Vagina (tissue), 2 donors: ENCODE data around the gene APOL5.

ENCODE experiments used
- POLR2A ChIP-seq, 2 donors: fragments of 450-650 bp; IDR thresholded peaks; one replicate each; pipeline ENCODE4 v1.6.1; 2017; ENCODE audit warnings: antibody characterized with exemption in 2 of 2, mild to moderate bottlenecking in 2 of 2, moderate library complexity in 2 of 2
- POLR2AphosphoS5 ChIP-seq, 2 donors: sonication (generic); formaldehyde crosslinking; IDR thresholded peaks; one replicate each; pipeline ENCODE4 v1.9.0; 2017; ENCODE audit warnings: antibody characterized with exemption in 2 of 2, mild to moderate bottlenecking in 2 of 2, low read depth in 1 of 2; ENCODE audit not compliant: insufficient read depth in 1 of 2
- TF ChIP-seq, protein P1 (sequence below), 3 experiments: fragments of 450-650 bp in 2 of 3; fragments of 200-600 bp in 1 of 3; sonication (generic) in 1 of 3; IDR thresholded peaks; one replicate each; pipeline ENCODE4 v1.5.1; 2017 to 2019; ENCODE audit warnings: antibody characterized with exemption in 3 of 3, mild to moderate bottlenecking in 2 of 3, moderate library complexity in 2 of 3

GRCh38 chr22:35733036-35733435, 15.4 kb downstream of the APOL5 start:
- TF ChIP-seq, protein P1, sequence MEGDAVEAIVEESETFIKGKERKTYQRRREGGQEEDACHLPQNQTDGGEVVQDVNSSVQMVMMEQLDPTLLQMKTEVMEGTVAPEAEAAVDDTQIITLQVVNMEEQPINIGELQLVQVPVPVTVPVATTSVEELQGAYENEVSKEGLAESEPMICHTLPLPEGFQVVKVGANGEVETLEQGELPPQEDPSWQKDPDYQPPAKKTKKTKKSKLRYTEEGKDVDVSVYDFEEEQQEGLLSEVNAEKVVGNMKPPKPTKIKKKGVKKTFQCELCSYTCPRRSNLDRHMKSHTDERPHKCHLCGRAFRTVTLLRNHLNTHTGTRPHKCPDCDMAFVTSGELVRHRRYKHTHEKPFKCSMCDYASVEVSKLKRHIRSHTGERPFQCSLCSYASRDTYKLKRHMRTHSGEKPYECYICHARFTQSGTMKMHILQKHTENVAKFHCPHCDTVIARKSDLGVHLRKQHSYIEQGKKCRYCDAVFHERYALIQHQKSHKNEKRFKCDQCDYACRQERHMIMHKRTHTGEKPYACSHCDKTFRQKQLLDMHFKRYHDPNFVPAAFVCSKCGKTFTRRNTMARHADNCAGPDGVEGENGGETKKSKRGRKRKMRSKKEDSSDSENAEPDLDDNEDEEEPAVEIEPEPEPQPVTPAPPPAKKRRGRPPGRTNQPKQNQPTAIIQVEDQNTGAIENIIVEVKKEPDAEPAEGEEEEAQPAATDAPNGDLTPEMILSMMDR (IDR thresholded peaks at IDR 0.05): no peak
- TF ChIP-seq POLR2AphosphoS5 (IDR thresholded peaks at IDR 0.05; ENCODE audit: insufficient read depth in 1 of 2, low read depth in 1 of 2) (no peak), POLR2A (IDR thresholded peaks at IDR 0.05) (no peak)
